ENCODE data around the gene CDH4.

The CDH4 gene

GRCh38 chr20:61931476-61932198 lies 679.6 kb downstream of the CDH4 start:
- no peak overlapping the region for H3K4me3 ChIP-seq (ENCODE audit: low read depth, low read length)
- DNase-seq (ENCODE audit: low read depth, low spot score): no peak
- no peak for TF ChIP-seq CTCF (IDR thresholded peaks at IDR 0.05; ENCODE audit: insufficient read depth, low read length, missing control alignments)
- POLR2A ChIA-PET: no interaction called here
- CTCF ChIA-PET: no interaction called here

- no peak overlapping the region for H3K4me3 ChIP-seq (ENCODE audit: low read depth, low read length)
- no peak for DNase-seq (ENCODE audit: low read depth, low spot score)
- no peak for TF ChIP-seq CTCF (IDR thresholded peaks at IDR 0.05; ENCODE audit: insufficient read depth, low read length, missing control alignments)
- CTCF ChIA-PET: no interaction called here
- POLR2A ChIA-PET: no interaction called here
These were observed 680.1 kb downstream of the CDH4 start for GRCh38 chr20:61932199-61932592.

- ChIA-PET POLR2A (no interaction called here), CTCF (no interaction called here)
- TF ChIP-seq CTCF (IDR thresholded peaks at IDR 0.05; ENCODE audit: insufficient read depth, low read length, missing control alignments): no peak
- no peak for DNase-seq (ENCODE audit: low read depth, low spot score)
- no peak overlapping the region for H3K4me3 ChIP-seq (ENCODE audit: low read depth, low read length)
These were observed 680.8 kb downstream of the CDH4 start for GRCh38 chr20:61932711-61933480.

GRCh38 chr20:61933481-61933950 lies 681.5 kb downstream of the CDH4 start:
- H3K4me3 ChIP-seq (ENCODE audit: low read depth, low read length): no peak overlapping the region
- no peak for TF ChIP-seq CTCF (IDR thresholded peaks at IDR 0.05; ENCODE audit: insufficient read depth, low read length, missing control alignments)
- ChIA-PET POLR2A (no interaction called here), CTCF (no interaction called here)
- DNase-seq (ENCODE audit: low read depth, low spot score): no peak

- H3K4me3 ChIP-seq (ENCODE audit: low read depth, low read length): no peak overlapping the region
- ChIA-PET CTCF (no interaction called here), POLR2A (no interaction called here)
- TF ChIP-seq CTCF (IDR thresholded peaks at IDR 0.05; ENCODE audit: insufficient read depth, low read length, missing control alignments): no peak
- DNase-seq (ENCODE audit: low read depth, low spot score): no peak
These were observed 682.1 kb downstream of the CDH4 start for GRCh38 chr20:61933951-61934715.

All from AG04449 (cell line).